HepG2 (cell line): Measurements from ENCODE around the gene VAV2. TPM values are rescaled to one million over a fixed set of nuclear protein-coding genes. Genes with fewer than 3 reads are reported as not detected.
A peak's percentile ranks its signal among the peaks of the same experiment; 100 is the strongest.

Experiments
- CBFB ChIP-seq: sonication (generic); formaldehyde crosslinking; IDR thresholded peaks from 2 replicates; pipeline ENCODE4 v1.4.0; 2020; ENCODE audit warnings: missing genetic modification reagents
- CHD4 ChIP-seq: fragments of 200-600 bp; sonication (generic); IDR thresholded peaks from 2 replicates; pipeline ENCODE4 v1.7.0; 2017; ENCODE audit warnings: mild to moderate bottlenecking, low read length, borderline replicate concordance
- DNMT3B ChIP-seq: conservative IDR thresholded peaks from 2 replicates; pipeline ENCODE4 v1.6.1; 2016; ENCODE audit warnings: missing biosample characterization, control low read depth
- GFI1 ChIP-seq: sonication (generic); formaldehyde crosslinking; IDR thresholded peaks from 2 replicates; pipeline ENCODE4 v1.5.0; 2020; ENCODE audit warnings: missing genetic modification reagents, mild to moderate bottlenecking, borderline replicate concordance
- HOXA9 ChIP-seq: sonication (generic); formaldehyde crosslinking; IDR thresholded peaks from 2 replicates; pipeline ENCODE4 v1.8.1; 2022; ENCODE audit warnings: missing genetic modification reagents, mild to moderate bottlenecking, moderate library complexity, borderline replicate concordance
- KLF13 ChIP-seq: sonication (generic); formaldehyde crosslinking; IDR thresholded peaks from 2 replicates; pipeline ENCODE4 v1.4.0; 2020; ENCODE audit warnings: mild to moderate bottlenecking, missing genetic modification reagents
- MAFF ChIP-seq: IDR thresholded peaks from 2 replicates; pipeline ENCODE4 v1.6.1; 2011; ENCODE audit warnings: low read depth, low read length, improper control_type of control experiment
- NR2C2 ChIP-seq: sonication (generic); formaldehyde crosslinking; IDR thresholded peaks from 2 replicates; pipeline ENCODE4 v1.4.0; 2020; ENCODE audit warnings: missing genetic modification reagents, mild to moderate bottlenecking, moderate library complexity, borderline replicate concordance
- REL ChIP-seq: sonication (generic); formaldehyde crosslinking; conservative IDR thresholded peaks from 2 replicates; pipeline ENCODE4 v1.8.0; 2022; ENCODE audit warnings: mild to moderate bottlenecking, missing genetic modification reagents, moderate library complexity
- REPIN1 ChIP-seq: sonication (generic); formaldehyde crosslinking; IDR thresholded peaks from 2 replicates; pipeline ENCODE4 v1.8.0; 2022; ENCODE audit warnings: missing genetic modification reagents, low read depth, mild to moderate bottlenecking, borderline replicate concordance
- SMAD3 ChIP-seq: sonication (generic); formaldehyde crosslinking; IDR thresholded peaks from 2 replicates; pipeline ENCODE4 v1.4.0; 2020; ENCODE audit warnings: missing genetic modification reagents
- TEF ChIP-seq: sonication (generic); formaldehyde crosslinking; IDR thresholded peaks from 2 replicates; pipeline ENCODE4 v1.5.0; 2020; ENCODE audit warnings: missing genetic modification reagents
- U2AF1 ChIP-seq: fragments of 200-400 bp; formaldehyde crosslinking; optimal IDR thresholded peaks from 2 replicates; pipeline ENCODE3; 2017; ENCODE audit warnings: mild to moderate bottlenecking, low read depth, low read length
- ZGPAT ChIP-seq: IDR thresholded peaks from 2 replicates; pipeline ENCODE4 v1.6.1; 2016; ENCODE audit warnings: mild to moderate bottlenecking
- ZHX1 ChIP-seq: sonication (generic); formaldehyde crosslinking; IDR thresholded peaks from 2 replicates; pipeline ENCODE4 v1.8.1; 2022; ENCODE audit warnings: low read depth, mild to moderate bottlenecking, missing genetic modification reagents
- ZNF33A ChIP-seq: sonication (generic); formaldehyde crosslinking; IDR thresholded peaks from 2 replicates; pipeline ENCODE4 v1.5.1; 2020; ENCODE audit warnings: missing genetic modification reagents, mild to moderate bottlenecking, moderate library complexity, borderline replicate concordance
- ZNF558 ChIP-seq: sonication (generic); formaldehyde crosslinking; IDR thresholded peaks from 2 replicates; pipeline ENCODE4 v1.9.0; 2022; ENCODE audit warnings: mild to moderate bottlenecking, missing genetic modification reagents, borderline replicate concordance
- ZNF879 ChIP-seq: sonication (generic); formaldehyde crosslinking; IDR thresholded peaks from 2 replicates; pipeline ENCODE4 v1.8.1; 2023; ENCODE audit warnings: missing genetic modification reagents
- ZNF891 ChIP-seq: sonication (generic); formaldehyde crosslinking; IDR thresholded peaks from 2 replicates; pipeline ENCODE4 v1.5.0; 2020; ENCODE audit warnings: mild to moderate bottlenecking, missing genetic modification reagents
- polyA plus RNA-seq, 8 experiments: library from polyadenylated mRNA; depleted of rRNA in 3 of 8; stranded (reverse) in 7 of 8; unstranded in 1 of 8; fragments of >200 nt; fragmentation: Illumina TruSeq in 4 of 8; extraction: Trizol in 4 of 8; gene quantifications; 2 replicates each; pipeline versions ENCODE4 v1.2.1 to v1.2.3, GENCODE V29; 2011 to 2016; ENCODE audit warnings: low read depth in 4 of 8, missing spikeins in 1 of 8, mixed read lengths in 1 of 8; ENCODE audit not compliant: insufficient read depth in 1 of 8
- total RNA-seq, 5 experiments: library from RNA; depleted of rRNA; stranded (reverse); fragments of >200 nt; fragmentation: Illumina TruSeq; extraction: Trizol; gene quantifications; 2 replicates each; pipeline ENCODE4 v1.2.3, GENCODE V29; 2016; ENCODE audit warnings: low read depth in 1 of 5
- TF ChIP-seq, protein P1 (sequence below): sonication (generic); formaldehyde crosslinking; IDR thresholded peaks from 2 replicates; pipeline ENCODE4 v1.5.1; 2020; ENCODE audit warnings: missing genetic modification reagents, mild to moderate bottlenecking, borderline replicate concordance
- TF ChIP-seq, protein P2 (sequence below): sonication (generic); formaldehyde crosslinking; IDR thresholded peaks from 2 replicates; pipeline ENCODE4 v1.5.0; 2020; ENCODE audit warnings: mild to moderate bottlenecking, missing genetic modification reagents, borderline replicate concordance

VAV2 gene
- total and polyA plus RNA-seq, 2 of the 13 experiments (the other 11 are each of a cell fraction or from before 2014, with no cell fraction given), result 22.5 to 22.9 TPM

DNA sequence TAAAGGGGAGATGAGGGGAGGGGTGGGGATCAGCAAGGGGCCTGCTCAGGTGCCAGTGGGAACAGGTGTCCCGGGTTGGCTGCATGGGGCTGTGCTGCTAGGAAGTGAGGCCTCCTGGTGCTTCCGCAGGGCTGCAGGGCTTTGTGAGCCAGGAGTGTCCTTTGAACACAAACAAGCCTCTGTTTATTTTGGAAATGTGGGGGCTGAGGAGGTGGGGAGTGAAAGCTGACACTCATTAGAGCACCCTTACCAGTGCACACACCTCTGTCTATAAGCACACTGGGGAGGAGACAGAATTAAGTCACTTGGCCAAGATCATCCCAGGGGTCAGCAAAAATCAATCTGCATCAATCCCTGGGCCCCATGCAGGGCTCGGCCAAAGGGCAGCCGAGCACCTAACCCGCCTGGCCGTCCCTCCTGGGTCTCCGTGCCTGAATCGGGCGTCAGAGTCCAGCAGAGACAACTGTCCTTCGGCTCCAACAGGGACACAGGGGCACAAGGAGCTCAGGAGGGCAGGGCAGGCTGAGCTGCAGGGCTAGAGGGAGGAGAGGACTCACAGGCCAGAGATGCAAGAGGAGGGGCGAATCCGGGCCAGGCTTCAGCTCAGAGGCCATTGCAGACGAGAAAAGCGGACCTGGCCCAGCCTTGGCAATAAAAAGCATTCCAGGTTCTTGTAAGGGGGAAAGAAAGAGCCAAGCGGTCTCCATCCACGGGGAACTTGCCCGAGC lies 99.8 kb downstream of the VAV2 start (continued):
- no peak for TF ChIP-seq ZNF33A (CRISPR knock-in tag)
- no peak for TF ChIP-seq HOXA9 (CRISPR knock-in tag)
- TF ChIP-seq ZNF891 (CRISPR knock-in tag), result 0 out of 2 replicates have a peak, but pooled peaks have one; percentile 52
- no peak for TF ChIP-seq U2AF1
- TF ChIP-seq ZNF879, result no peak
- TF ChIP-seq KLF13 (CRISPR knock-in tag), result no peak
- peak; percentile 91 for TF ChIP-seq REL
- peak; percentile 97 for TF ChIP-seq SMAD3 (CRISPR knock-in tag)
- TF ChIP-seq TEF (CRISPR knock-in tag), result no peak
- TF ChIP-seq, protein P1, sequence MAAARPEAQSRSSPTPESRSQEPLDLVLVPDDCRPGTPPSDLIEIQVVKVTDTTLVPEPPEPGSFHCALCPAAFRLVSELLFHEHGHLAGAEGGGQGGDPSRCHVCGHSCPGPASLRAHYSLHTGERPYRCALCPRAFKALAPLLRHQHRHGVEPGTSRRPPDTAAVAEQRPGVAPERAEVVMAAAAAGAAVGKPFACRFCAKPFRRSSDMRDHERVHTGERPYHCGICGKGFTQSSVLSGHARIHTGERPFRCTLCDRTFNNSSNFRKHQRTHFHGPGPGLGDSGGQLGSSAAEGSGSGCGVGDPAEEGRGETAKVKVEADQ, result peak; percentile 97
- peak; percentile 76 for TF ChIP-seq CBFB (CRISPR knock-in tag)
- TF ChIP-seq GFI1, result peak; percentile 98
- TF ChIP-seq, protein P2, sequence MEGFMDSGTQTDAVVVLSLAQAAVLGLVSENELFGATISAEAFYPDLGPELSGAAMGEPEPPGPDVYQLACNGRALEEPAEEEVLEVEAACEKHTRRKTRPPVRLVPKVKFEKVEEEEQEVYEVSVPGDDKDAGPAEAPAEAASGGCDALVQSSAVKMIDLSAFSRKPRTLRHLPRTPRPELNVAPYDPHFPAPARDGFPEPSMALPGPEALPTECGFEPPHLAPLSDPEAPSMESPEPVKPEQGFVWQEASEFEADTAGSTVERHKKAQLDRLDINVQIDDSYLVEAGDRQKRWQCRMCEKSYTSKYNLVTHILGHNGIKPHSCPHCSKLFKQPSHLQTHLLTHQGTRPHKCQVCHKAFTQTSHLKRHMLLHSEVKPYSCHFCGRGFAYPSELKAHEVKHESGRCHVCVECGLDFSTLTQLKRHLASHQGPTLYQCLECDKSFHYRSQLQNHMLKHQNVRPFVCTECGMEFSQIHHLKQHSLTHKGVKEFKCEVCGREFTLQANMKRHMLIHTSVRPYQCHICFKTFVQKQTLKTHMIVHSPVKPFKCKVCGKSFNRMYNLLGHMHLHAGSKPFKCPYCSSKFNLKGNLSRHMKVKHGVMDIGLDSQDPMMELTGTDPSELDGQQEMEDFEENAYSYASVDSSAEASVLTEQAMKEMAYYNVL (CRISPR knock-in tag), result peak; percentile 97
- TF ChIP-seq REPIN1 (CRISPR knock-in tag), result peak; percentile 98
- TF ChIP-seq ZNF558 (CRISPR knock-in tag), result peak; percentile 33; the same call in 1 of the 2 replicates
- no peak for TF ChIP-seq CHD4
- TF ChIP-seq ZHX1, result no peak; the same call in 1 of the 2 replicates
- peak; percentile 100 for TF ChIP-seq ZGPAT (CRISPR knock-in tag)
- TF ChIP-seq MAFF, result peak; percentile 71
- TF ChIP-seq NR2C2 (CRISPR knock-in tag), result peak; percentile 94
- TF ChIP-seq DNMT3B (CRISPR knock-in tag), result 0 out of 2 replicates have a peak, but pooled peaks have one; percentile 40
